HG02970 (cell line): ENCODE data around the gene BBS10.
"Not testable (repeated sequence)": the region's sequence is repeated elsewhere in the genome, so short reads cannot be mapped to it uniquely, and the experiment has no call there.

Source experiments
- ATAC-seq: cut with Tn5 transposase; IDR thresholded peaks from one replicate; pipeline ENCODE4 v1.9.1; 2021; ENCODE audit warnings: mild to moderate bottlenecking, moderate library complexity, moderate number of reproducible peaks; ENCODE audit not compliant: unreplicated experiment, low FRiP score

Gene BBS10

DNA sequence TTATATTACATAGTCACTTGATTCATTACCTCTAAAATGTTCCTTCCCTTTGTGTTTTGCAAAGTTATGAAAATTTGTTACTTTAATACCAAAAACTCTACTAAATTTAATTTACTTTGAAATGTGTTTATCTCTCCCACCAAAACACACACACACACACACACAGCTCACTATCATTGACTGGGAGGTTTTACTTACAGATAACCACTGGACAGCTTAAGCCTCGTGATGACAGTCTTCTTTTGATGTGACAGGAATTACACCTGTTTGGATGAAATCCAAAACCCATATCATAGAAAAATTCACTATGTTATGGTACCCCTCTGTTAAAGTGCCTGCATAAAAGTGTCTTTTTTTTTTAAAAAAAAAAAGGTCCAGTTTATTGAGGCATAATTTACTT, 15.6 kb downstream of the BBS10 start:
- no peak for ATAC-seq

DNA sequence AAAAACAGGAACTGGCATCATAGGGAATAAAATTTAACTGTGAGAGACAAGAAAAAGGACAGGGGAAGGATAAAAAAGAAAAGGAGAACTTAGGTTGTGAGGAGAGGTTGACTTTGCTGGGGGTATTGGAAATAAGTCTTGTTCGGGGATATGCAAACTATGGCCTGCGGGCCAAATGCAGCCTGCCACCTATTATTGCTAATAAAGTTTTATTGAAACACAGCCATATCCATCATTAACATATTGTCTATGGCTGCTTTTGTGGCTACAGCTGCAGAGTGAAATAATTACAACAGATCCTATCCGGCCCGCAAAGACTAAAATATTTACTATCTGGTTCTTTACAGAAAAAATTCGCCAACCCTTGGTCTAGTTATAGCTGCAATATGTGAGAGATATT, 18.6 kb downstream of the BBS10 start:
- no peak for ATAC-seq

DNA sequence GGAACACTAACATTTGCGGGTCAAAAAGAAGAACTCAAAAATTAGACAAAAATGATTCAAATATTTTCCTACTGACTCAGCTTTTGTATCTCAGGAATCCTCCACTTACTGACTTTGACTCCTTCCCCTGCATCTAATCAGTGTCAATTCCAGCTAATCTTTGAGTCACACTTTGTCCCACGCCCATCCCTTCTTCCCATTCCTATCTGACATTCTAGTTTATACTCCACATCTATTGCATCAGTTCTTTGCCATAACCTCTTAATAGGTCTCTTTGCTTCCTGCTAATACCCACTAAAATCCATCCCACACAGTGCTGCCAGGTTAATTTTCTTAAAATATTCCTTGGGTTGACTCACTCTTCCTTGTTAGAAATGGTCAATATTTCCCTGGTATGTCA, 19.1 kb downstream of the BBS10 start:
- ATAC-seq: no peak

DNA sequence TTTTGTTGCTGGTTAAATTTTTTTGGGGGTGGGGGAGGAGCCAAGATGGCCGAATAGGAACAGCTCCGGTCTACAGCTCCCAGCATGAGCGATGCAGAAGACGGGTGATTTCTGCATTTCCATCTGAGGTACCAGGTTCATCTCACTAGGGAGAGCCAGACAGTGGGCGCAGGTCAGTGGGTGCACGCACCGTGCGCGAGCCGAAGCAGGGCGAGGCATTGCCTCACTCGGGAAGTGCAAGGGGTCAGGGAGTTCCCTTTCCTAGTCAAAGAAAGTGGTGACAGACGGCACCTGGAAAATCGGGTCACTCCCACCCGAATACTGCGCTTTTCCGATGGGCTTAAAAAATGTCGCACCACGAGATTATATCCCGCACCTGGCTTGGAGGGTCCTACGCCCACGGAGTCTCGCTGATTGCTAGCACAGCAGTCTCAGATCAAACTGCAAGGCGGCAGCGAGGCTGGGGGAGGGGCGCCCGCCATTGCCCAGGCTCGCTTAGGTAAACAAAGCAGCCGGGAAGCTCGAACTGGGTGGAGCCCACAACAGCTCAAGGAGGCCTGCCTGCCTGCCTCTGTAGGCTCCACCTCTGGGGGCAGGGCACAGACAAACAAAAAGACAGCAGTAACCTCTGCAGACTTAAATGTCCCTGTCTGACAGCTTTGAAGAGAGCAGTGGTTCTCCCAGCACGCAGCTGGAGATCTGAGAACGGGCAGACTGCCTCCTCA, 28.5 kb downstream of the BBS10 start:
- not testable (repeated sequence) for ATAC-seq

DNA sequence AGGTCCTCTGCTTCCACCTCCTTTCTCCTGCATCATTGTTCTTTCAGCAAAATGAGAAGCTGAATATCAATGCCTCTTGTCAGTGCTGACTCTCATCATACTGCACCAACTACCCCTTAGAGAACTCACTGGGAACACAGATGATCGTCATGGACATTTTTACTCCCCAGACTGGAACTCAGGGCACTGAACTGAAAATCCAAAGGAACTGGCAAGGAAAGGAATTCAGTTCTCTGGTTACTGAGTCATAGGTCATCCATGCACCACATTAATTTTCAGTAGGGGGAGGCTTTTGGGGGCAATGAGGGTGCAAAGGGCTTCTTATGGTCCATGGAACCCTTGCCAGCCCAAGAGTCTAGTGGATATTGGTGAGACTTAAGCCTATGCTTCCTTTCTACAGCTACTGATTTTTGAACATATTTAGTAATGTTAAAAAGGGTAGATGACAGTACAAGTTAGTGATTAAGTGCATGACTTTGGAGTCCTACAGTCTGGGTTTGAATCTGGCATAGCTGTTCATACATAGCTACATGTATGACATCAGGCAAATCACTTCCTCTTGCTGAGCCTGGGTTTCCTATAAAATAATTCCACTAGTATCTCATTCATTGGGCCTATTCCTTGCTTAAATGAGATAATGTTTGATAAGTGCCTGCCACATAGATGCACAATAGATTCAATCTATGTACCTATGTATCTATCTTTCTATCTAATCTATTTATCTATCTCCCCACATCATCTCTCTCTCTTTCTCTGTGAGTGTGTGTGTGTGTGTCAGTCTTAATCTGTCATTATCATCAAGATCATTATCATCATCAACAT, 29.2 kb downstream of the BBS10 start:
- ATAC-seq: no peak

DNA sequence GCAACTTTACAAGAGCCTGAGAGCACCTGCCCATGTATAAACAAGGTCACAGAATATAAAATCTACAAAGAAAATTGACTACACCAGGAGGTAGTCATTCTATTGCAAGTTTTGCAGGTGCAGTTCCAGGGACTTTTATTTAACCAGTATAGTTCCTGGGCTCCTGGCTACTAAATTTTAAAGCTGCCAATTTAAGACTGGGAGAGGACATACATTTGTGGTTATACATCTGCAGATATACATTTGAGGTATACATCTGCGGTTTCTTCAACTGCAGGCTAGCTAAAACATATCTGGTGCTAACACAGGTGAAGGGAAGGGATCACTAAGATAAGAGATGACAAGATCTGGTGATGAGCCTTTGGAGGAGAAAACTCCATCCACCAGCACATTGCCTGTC, 30.2 kb downstream of the BBS10 start:
- ATAC-seq: no peak

DNA sequence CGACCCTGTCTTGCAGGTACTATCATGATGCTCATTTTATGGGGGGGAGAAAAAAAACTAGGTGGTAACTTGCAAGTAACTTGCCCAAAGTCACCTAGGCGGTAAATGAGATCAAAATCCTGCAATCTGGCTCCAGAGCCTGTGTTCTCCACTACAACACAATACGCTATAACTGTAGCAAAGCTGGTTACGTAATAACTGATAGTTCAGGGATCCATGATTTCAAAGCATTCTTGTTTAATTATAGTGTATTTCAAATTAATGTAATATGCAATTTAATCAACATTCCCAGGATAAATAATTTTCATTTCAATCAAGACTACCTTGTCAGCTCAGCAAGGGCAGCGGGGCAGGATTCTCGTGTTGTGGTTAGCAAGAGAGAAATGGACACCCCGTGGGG, 31.7 kb downstream of the BBS10 start:
- ATAC-seq: no peak

DNA sequence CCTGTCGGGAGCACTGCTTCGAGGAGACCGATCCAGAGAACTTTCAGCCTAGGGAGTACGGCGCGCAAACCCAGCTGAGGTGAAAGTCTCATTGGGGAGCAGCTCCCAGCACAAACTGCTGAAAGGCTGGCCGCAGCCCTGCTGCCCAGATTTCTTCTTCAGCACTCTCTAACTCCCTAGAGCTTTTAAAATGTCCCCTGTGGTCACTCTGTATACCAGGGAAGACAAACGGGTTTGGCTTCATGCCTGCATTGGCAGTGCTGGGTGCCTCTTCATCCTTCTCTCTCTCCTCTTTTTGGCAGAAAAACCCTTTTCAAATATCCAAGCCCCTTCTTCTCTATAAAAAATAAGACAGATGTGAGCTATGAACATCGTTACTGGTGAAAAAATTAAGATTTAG, 34.9 kb downstream of the BBS10 start:
- no peak for ATAC-seq

DNA sequence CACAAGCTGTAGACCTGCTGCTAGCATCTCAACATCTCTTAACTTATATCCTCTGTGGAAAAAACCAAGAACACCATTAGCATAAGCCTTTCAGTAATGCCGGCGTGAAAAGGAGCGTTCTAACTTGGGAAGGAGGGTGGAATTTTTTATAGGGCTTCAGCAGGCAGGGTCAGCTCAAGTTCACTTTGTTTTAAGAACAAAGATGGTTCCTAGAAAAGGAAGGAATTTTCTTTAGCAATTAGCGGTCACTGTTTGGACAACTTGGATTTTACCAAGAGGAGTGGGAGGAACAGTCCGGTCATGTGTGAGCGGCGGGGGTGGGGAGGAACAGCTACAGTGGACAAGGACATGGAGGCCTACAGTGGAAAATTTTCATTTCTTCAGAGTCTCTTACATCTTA, 35.9 kb downstream of the BBS10 start:
- ATAC-seq: no peak

DNA sequence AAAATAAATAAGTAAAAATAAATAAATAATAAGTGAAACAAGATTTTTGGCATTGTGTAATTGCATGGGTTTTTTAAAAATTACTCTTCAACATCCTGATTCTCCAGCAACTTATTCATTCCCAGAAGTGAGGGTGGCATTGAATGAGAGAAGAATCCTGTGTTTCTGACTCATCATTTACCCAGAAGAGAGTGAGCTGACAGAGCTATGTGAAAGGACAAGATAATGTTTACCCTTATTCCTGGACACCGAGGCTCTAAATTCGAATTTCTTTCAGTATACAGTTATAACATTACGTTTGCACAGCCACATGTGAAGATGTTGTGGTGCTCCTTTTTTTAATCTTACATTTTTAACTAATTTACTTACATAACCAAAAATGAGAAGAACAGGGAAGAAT, 36.4 kb downstream of the BBS10 start:
- no peak for ATAC-seq

DNA sequence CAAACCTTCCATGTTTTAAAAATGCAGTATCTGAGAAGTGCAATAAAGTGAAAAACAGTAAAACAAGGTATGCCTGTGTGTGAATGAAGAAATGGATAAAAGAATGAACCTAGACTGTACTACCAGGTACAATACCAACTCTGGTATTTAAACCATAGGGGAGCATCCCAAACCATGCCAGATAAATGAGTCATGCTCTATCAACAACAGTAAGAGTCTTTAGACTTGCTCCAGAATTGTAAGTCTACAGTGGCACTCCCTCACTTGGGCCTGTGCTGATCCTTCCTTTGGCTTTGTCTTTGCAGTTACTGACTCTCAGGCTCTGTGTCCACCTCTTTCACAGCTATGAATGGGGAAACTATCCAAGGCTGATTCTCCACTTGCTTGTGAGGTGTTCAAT, 38.1 kb downstream of the BBS10 start:
- ATAC-seq: no peak

DNA sequence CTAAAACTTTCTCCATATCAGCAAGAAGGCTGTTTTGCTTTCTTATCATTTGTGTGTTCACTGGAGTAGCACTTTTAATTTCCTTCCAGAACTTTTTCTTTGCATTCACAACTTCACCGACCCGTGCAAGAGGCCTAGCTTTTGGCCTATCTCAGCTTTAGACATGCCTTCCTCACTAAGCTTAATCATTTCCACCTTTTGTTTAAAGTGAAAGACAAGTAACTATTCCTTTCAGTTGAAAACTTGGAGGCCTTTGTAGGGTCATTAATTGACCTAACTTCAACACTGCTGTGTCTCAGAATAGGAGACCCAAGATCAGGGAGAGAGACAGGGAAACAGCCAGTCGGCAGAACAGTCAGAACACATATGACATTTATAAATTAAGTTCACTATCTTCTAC, 39.3 kb downstream of the BBS10 start:
- no peak for ATAC-seq

DNA sequence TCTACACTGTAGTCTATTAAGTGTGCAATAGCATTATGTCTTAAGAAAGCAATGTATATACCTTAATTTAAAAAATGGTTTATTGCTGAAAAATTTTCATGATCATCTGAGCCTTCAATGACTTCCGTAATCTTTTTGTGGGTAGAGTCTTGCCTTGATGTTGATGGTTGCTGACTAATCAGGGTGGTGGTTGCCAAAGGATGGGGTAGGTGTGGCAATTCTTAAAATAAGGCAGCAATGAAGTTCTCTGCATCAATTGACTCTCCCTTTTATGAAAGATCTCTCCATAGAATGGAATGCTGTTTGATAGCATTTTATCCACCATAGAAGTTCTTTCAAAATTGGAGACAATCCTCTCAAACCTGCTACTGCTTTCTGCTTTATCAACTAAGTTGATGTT, 41.1 kb downstream of the BBS10 start:
- ATAC-seq: no peak

DNA sequence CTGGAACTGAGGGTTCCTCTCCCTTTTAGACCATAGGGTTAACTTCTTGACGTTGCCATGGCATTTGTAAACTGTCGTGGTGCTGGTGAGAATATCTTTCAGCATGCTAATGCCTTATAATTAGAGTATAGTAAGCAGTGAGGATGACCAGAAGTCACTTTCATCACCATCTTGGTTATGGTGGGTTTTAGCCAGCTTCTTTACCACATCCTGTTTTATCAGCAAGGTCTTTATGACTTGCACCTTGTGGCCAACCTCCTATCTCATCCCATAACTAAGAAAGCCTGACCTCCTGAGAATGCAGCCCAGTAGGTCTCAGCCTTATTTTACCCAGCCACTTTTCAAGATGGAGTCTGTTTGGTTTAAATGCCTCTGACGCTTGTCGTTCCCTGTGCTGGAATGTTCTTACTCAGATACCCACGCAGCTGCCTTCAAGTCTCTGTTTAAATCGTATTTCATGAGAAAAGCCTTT, 44.2 kb downstream of the BBS10 start:
- ATAC-seq: no peak

DNA sequence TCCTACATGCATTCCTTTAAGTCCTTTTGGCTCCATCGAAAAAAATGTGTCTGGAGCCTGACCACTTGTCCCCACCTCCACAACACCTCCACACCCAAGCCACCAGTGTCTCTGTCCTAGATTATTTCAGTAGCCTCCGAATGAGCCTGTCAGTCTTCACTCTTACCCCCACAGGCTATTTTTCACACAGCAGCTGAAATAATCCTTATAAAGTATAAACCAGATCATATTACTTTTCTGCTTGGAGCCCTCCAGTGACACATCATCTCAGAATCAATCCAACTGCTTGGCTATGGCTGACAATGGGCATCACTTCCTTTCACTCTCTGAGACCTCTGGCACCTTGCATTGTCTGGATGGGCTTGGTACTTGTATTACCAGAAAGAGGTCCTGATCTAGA, 44.9 kb downstream of the BBS10 start:
- ATAC-seq: no peak

DNA sequence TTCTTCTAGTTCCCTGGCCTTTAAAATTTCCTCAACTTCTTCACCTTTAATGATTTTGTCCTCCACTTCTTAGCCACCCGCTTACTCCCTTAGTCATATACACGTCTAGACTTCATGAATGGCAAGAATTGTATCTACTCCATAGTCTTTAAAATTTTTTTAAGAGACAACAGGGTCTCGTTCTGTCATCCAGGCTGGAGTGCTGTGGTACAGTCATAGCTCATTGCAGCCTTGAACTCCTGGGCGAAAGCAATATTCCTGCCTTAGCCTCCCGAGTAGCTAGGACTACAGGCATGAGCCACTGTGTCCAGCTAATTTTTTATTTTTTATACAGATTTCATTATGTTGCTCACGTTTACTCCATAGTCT, 47.9 kb downstream of the BBS10 start:
- no peak for ATAC-seq

DNA sequence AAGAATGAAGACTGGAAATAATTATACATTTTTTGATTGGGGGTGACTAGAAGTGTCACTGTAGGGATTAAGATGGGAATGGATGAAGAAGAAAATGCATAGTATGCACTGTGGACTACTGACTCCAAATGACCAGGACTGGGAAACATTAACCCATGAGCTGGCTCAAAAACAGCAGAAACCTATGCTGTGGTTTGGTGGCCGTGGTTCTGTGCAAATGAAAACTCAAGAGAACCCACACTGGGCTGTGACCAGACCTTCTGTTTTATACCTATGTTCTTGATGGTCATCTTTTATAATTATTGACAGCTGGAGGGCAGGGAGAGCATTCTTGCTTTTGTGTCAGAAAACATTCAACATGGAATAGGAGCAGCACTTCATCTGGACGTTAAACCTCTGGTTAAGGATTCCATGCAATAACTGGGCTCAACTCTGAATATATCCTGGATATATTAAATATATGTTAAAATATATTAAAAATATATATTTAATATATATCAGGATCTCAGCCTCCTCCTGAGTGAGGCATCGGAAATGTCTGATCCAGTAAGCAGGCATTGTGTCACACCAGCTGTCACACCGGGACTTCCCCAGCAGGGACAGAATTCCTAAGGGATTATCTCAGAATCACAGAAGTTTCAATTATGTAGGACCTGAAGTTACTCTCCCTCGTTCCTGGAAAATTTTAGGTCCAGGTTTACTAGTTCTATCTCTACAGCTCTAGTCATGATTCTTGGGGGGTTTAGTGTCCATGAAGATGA, 48.5 kb downstream of the BBS10 start:
- ATAC-seq: no peak
